Measurements from ENCODE around the gene KIF19. TPM values are rescaled to one million over a fixed set of nuclear protein-coding genes. Genes with fewer than 3 reads are reported as not detected.

The KIF19 gene
- polyA plus RNA-seq, 1 experiment = not detected

GRCh38 chr17:74356646-74357465 lies 30.8 kb downstream of the KIF19 start:
- no peaks in the 10 kb centered on the region; the same call in 1 of the 2 replicates for H3K9me3 ChIP-seq (ENCODE audit: control insufficient read depth, insufficient read depth, low read length)
- POLR2A ChIA-PET = no interaction called here
- H3K27me3 ChIP-seq (ENCODE audit: control insufficient read depth, insufficient read depth, low read length) = peaks cover 23% of the 10 kb centered on the region
- H3K27ac ChIP-seq (ENCODE audit: low read depth, low read length) = no peak overlapping the region
- no peak for DNase-seq (ENCODE audit: low read depth, low spot score)
- TF ChIP-seq CTCF (IDR thresholded peaks at IDR 0.05; ENCODE audit: low read depth, low read length) = no peak
- no peak overlapping the region for H3K4me3 ChIP-seq (ENCODE audit: low read depth, low read length)
- CTCF ChIA-PET = interaction anchor here (1.0 kb wide), 1 partner anchor 11 kb away, joined by 4 read pairs; no protein-coding TSS in a partner anchor

- CTCF ChIA-PET = no interaction called here
- no peak overlapping the region for H3K4me3 ChIP-seq (ENCODE audit: low read depth, low read length)
Measured at GRCh38 chr17:74357466-74357809, 31.4 kb downstream of the KIF19 start.

GRCh38 chr17:74358697-74359096 lies 32.7 kb downstream of the KIF19 start:
- H3K9me3 ChIP-seq (ENCODE audit: control insufficient read depth, insufficient read depth, low read length) = no peaks in the 10 kb centered on the region; the same call in 1 of the 2 replicates
- no peak overlapping the region for H3K4me3 ChIP-seq (ENCODE audit: low read depth, low read length)
- ChIA-PET POLR2A (no interaction called here), CTCF (no interaction called here)
- H3K27me3 ChIP-seq (ENCODE audit: control insufficient read depth, insufficient read depth, low read length) = peaks cover 28% of the 10 kb centered on the region
- H3K27ac ChIP-seq (ENCODE audit: low read depth, low read length) = no peak overlapping the region
- no peak for DNase-seq (ENCODE audit: low read depth, low spot score)
- no peak for TF ChIP-seq CTCF (IDR thresholded peaks at IDR 0.05; ENCODE audit: low read depth, low read length)

More at GRCh38 chr17:74357466-74357809, 31.4 kb downstream of the KIF19 start:
- Histone ChIP-seq H3K27me3 (ENCODE audit: control insufficient read depth, insufficient read depth, low read length) (peaks cover 27% of the 10 kb centered on the region), H3K27ac (ENCODE audit: low read depth, low read length) (no peak overlapping the region), H3K9me3 (ENCODE audit: control insufficient read depth, insufficient read depth, low read length) (no peaks in the 10 kb centered on the region; the same call in 1 of the 2 replicates)
- POLR2A ChIA-PET = no interaction called here
- no peak for TF ChIP-seq CTCF (IDR thresholded peaks at IDR 0.05; ENCODE audit: low read depth, low read length)
- no peak for DNase-seq (ENCODE audit: low read depth, low spot score)

DNA sequence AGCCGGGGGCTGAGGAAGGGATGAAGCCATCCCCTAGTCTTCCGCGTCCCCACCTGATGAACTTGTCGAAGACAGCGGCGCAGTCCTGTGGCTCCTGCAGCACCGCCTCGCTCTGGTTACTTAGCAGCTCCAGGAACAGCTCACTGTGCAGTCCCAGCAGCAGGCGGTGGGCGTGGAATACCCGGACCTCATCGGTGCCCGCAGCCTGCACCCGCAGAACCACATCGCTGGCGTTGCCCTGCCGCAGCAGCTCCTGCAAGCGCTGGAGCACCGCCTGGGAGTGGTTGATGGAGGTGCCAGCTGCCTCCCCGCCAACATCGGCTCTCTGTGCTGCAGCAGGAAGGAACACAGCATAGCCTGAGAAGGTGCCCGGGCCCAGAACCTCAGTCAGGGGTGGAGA lies 33.9 kb downstream of the KIF19 start:
- H3K27ac ChIP-seq (ENCODE audit: low read depth, low read length) = no peak overlapping the region
- no peak for DNase-seq (ENCODE audit: low read depth, low spot score)
- POLR2A ChIA-PET = no interaction called here
- no peak for TF ChIP-seq CTCF (IDR thresholded peaks at IDR 0.05; ENCODE audit: low read depth, low read length)
- peaks cover 25% of the 10 kb centered on the region for H3K27me3 ChIP-seq (ENCODE audit: control insufficient read depth, insufficient read depth, low read length)
- no peaks in the 10 kb centered on the region; the same call in 1 of the 2 replicates for H3K9me3 ChIP-seq (ENCODE audit: control insufficient read depth, insufficient read depth, low read length)
- no peak overlapping the region for H3K4me3 ChIP-seq (ENCODE audit: low read depth, low read length)
- CTCF ChIA-PET = interaction anchor here (1.0 kb wide), 1 partner anchor 9 kb away, joined by 3 read pairs; no protein-coding TSS in a partner anchor

GRCh38 chr17:74360899-74361229 lies 34.8 kb downstream of the KIF19 start:
- ChIA-PET POLR2A (no interaction called here), CTCF (no interaction called here)
- Histone ChIP-seq H3K9me3 (ENCODE audit: control insufficient read depth, insufficient read depth, low read length) (no peaks in the 10 kb centered on the region; the same call in 1 of the 2 replicates), H3K4me3 (ENCODE audit: low read depth, low read length) (no peak overlapping the region), H3K27ac (ENCODE audit: low read depth, low read length) (no peak overlapping the region), H3K27me3 (ENCODE audit: control insufficient read depth, insufficient read depth, low read length) (peaks cover 22% of the 10 kb centered on the region)
- TF ChIP-seq CTCF (IDR thresholded peaks at IDR 0.05; ENCODE audit: low read depth, low read length) = no peak
- DNase-seq (ENCODE audit: low read depth, low spot score) = no peak

Data from AG04450 (cell line).